ENCODE results near the gene SLC66A3.
"Not testable (repeated sequence)": the region's sequence is repeated elsewhere in the genome, so short reads cannot be mapped to it uniquely, and the experiment has no call there.

SLC66A3 gene

GRCh38 chr2:11165046-11165445, 9.8 kb downstream of the SLC66A3 start:
- not testable (repeated sequence) for DNase-seq

- DNase-seq, result no peak
These were observed 11.2 kb downstream of the SLC66A3 start for GRCh38 chr2:11166476-11166875.

GRCh38 chr2:11168488-11168887, 13.2 kb downstream of the SLC66A3 start:
- no peak for DNase-seq

GRCh38 chr2:11169333-11169732, 14.1 kb downstream of the SLC66A3 start:
- no peak for DNase-seq

GRCh38 chr2:11174222-11174621, 19.0 kb downstream of the SLC66A3 start:
- no peak for DNase-seq

- DNase-seq, result peak; percentile 83
These were observed 20.1 kb downstream of the SLC66A3 start for GRCh38 chr2:11175293-11175795.

GRCh38 chr2:11177871-11178690, 22.8 kb downstream of the SLC66A3 start:
- DNase-seq, result peak; percentile 43

GRCh38 chr2:11179196-11179595, 23.9 kb downstream of the SLC66A3 start:
- DNase-seq, result no peak

GRCh38 chr2:11179899-11180298, 24.6 kb downstream of the SLC66A3 start:
- DNase-seq, result no peak

GRCh38 chr2:11180653-11181052, 25.4 kb downstream of the SLC66A3 start:
- DNase-seq, result no peak

GRCh38 chr2:11182951-11183350, 27.7 kb downstream of the SLC66A3 start:
- DNase-seq, result no peak

GRCh38 chr2:11186145-11186544, 30.9 kb downstream of the SLC66A3 start:
- DNase-seq, result no peak

- peak; percentile 51 for DNase-seq
These were observed 31.9 kb downstream of the SLC66A3 start for GRCh38 chr2:11187083-11187619.

- DNase-seq, result no peak
These were observed 32.5 kb downstream of the SLC66A3 start for GRCh38 chr2:11187731-11188130.

GRCh38 chr2:11196246-11196645, 41.0 kb downstream of the SLC66A3 start:
- DNase-seq, result no peak

GRCh38 chr2:11200651-11201050, 45.4 kb downstream of the SLC66A3 start:
- no peak for DNase-seq

GRCh38 chr2:11201969-11202368, 46.7 kb downstream of the SLC66A3 start:
- DNase-seq, result no peak

- peak; percentile 32 for DNase-seq
These were observed 48.2 kb downstream of the SLC66A3 start for GRCh38 chr2:11203480-11203879.

- no peak for DNase-seq
These were observed 52.8 kb downstream of the SLC66A3 start for GRCh38 chr2:11208083-11208482.

- peak; percentile 49 for DNase-seq
These were observed 57.4 kb downstream of the SLC66A3 start for GRCh38 chr2:11212645-11213044.

GRCh38 chr2:11213090-11213638, 57.9 kb downstream of the SLC66A3 start:
- DNase-seq, result peak; percentile 88

GRCh38 chr2:11213975-11214374, 58.7 kb downstream of the SLC66A3 start:
- no peak for DNase-seq

- no peak for DNase-seq
These were observed 59.5 kb downstream of the SLC66A3 start for GRCh38 chr2:11214770-11215169.

- no peak for DNase-seq
These were observed 60.1 kb downstream of the SLC66A3 start for GRCh38 chr2:11215407-11215806.
